Mesenchymal stem cell (in vitro differentiated cells and primary cell): ENCODE results near the gene SLC4A11.

Experiments
- DNase-seq: peaks from one replicate; pipeline ENCODE4 v3.0.0-alpha.2; 2013
- H2AFZ ChIP-seq: one replicate; pipeline ENCODE4 v1.6.1; 2013; ENCODE audit warnings: low read depth, mild to moderate bottlenecking, control low read depth, inconsistent platforms, low read length, moderate library complexity
- H2AK5ac ChIP-seq: 2 replicates; pipeline ENCODE4 v1.6.1; 2013; ENCODE audit warnings: low read length, moderate library complexity, mild to moderate bottlenecking, inconsistent platforms; ENCODE audit not compliant: severe bottlenecking
- H2BK120ac ChIP-seq: one replicate; pipeline ENCODE4 v1.6.1; 2013; ENCODE audit warnings: low read depth, mild to moderate bottlenecking, inconsistent platforms, low read length, moderate library complexity
- H2BK12ac ChIP-seq, 2 experiments: one replicate each; pipeline ENCODE4 v1.6.1; 2013; ENCODE audit warnings: inconsistent platforms in 2 of 2, low read length in 2 of 2, mild to moderate bottlenecking in 2 of 2, moderate library complexity in 2 of 2, control low read depth in 1 of 2
- H2BK15ac ChIP-seq: one replicate; pipeline ENCODE4 v1.6.1; 2013; ENCODE audit warnings: mild to moderate bottlenecking, low read depth, inconsistent platforms; ENCODE audit not compliant: poor library complexity, severe bottlenecking
- H2BK5ac ChIP-seq: 2 replicates; pipeline ENCODE4 v1.6.1; 2013; ENCODE audit warnings: low read depth, mild to moderate bottlenecking, low read length, control low read depth, inconsistent platforms; ENCODE audit not compliant: poor library complexity, severe bottlenecking
- H3K14ac ChIP-seq, 2 experiments: one replicate each; pipeline ENCODE4 v1.6.1; 2013; ENCODE audit warnings: inconsistent platforms in 2 of 2, low read length in 2 of 2, control low read depth in 1 of 2, mild to moderate bottlenecking in 1 of 2, moderate library complexity in 1 of 2
- H3K18ac ChIP-seq, 2 experiments: one replicate each; pipeline ENCODE4 v1.6.1; 2013; ENCODE audit warnings: inconsistent platforms in 2 of 2, low read length in 2 of 2, control low read depth in 1 of 2, low read depth in 1 of 2, mild to moderate bottlenecking in 1 of 2
- H3K23ac ChIP-seq, 2 experiments: one replicate each; pipeline ENCODE4 v1.6.1; 2013; ENCODE audit warnings: inconsistent platforms in 2 of 2, low read length in 2 of 2, mild to moderate bottlenecking in 2 of 2, moderate library complexity in 2 of 2, control low read depth in 1 of 2
- H3K27ac ChIP-seq: 2 replicates; pipeline ENCODE4 v1.5.1; 2013; ENCODE audit warnings: mild to moderate bottlenecking, moderate library complexity, low read length, control low read depth, inconsistent platforms; ENCODE audit not compliant: poor library complexity, severe bottlenecking
- H3K27me3 ChIP-seq, 2 experiments: 2 replicates each; pipeline versions ENCODE4 v1.6.1 to v1.7.0; 2013; ENCODE audit warnings: low read length in 2 of 2, mild to moderate bottlenecking in 2 of 2, moderate library complexity in 2 of 2, control low read depth in 1 of 2, inconsistent platforms in 1 of 2; ENCODE audit not compliant: control insufficient read depth in 1 of 2, insufficient read depth in 1 of 2
- H3K36me3 ChIP-seq, 2 experiments: 2 replicates each; pipeline versions ENCODE4 v1.6.1 to v1.7.0; 2013; ENCODE audit warnings: low read length in 2 of 2, control low read depth in 1 of 2, inconsistent platforms in 1 of 2, low read depth in 1 of 2, mild to moderate bottlenecking in 1 of 2; ENCODE audit not compliant: insufficient read depth in 2 of 2, control insufficient read depth in 1 of 2
- H3K4ac ChIP-seq, 2 experiments: one replicate each; pipeline ENCODE4 v1.6.1; 2013; ENCODE audit warnings: inconsistent platforms in 2 of 2, low read length in 2 of 2, mild to moderate bottlenecking in 2 of 2, moderate library complexity in 2 of 2, control low read depth in 1 of 2, low read depth in 1 of 2
- H3K4me1 ChIP-seq: 2 replicates; pipeline ENCODE4 v1.6.1; 2013; ENCODE audit warnings: low read depth, low read length, control low read depth; ENCODE audit not compliant: control insufficient read depth, insufficient read depth
- H3K4me2 ChIP-seq: 2 replicates; pipeline ENCODE4 v1.6.1; 2013; ENCODE audit warnings: low read length, mild to moderate bottlenecking, inconsistent platforms; ENCODE audit not compliant: poor library complexity, severe bottlenecking
- H3K4me3 ChIP-seq, 2 experiments: 2 replicates each; pipeline versions ENCODE4 v1.5.1 to v1.7.0; 2013; ENCODE audit warnings: low read length in 2 of 2, mild to moderate bottlenecking in 2 of 2, control low read depth in 1 of 2, low read depth in 1 of 2; ENCODE audit not compliant: insufficient read depth in 1 of 2
- H3K79me1 ChIP-seq: replicated peaks from 2 replicates; pipeline ENCODE4 v1.6.1; 2013; ENCODE audit warnings: mild to moderate bottlenecking, control low read depth, low read length, inconsistent platforms; ENCODE audit not compliant: poor library complexity, severe bottlenecking
- H3K9ac ChIP-seq: 2 replicates; pipeline ENCODE4 v1.7.0; 2013; ENCODE audit warnings: mild to moderate bottlenecking, low read length, moderate library complexity
- H3K9me3 ChIP-seq: 2 replicates; pipeline ENCODE4 v1.7.0; 2013; ENCODE audit warnings: mild to moderate bottlenecking, low read length; ENCODE audit not compliant: control insufficient read depth
- H4K8ac ChIP-seq: one replicate; pipeline ENCODE4 v1.6.1; 2013; ENCODE audit warnings: inconsistent platforms, mild to moderate bottlenecking, low read length, moderate library complexity
- H4K91ac ChIP-seq: one replicate; pipeline ENCODE4 v1.6.1; 2013; ENCODE audit warnings: mild to moderate bottlenecking, low read length, inconsistent platforms
- WGBS: methylation state at CpG from one replicate; pipeline ENCODE4 v1.1.7; 2013; ENCODE audit warnings: mixed read lengths; 5-methylcytosine and 5-hydroxymethylcytosine counted together

The SLC4A11 gene

DNA sequence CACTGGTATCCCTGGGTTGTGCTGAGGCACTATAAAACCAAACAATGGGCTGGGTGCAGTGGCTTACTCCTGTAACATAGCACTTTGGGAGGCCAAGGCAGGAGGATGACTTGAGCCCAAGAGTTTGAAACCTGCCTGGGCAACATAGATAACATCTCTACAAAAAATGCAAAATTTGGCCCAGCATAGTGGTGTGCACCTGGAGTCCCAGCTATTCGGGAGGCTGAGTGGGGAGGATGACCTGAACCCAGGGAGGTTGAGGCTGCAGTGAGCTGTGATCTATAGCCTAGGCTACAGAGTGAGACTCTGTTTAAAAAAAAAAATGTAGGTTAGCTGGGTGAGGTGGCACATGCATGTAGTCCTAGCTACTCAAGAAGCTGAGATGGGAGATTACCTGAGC lies 7.7 kb upstream of the SLC4A11 start:
- no peak overlapping the region for H3K23ac ChIP-seq
- H2AK5ac ChIP-seq: no peak overlapping the region
- no peak overlapping the region for H3K27ac ChIP-seq
- no peaks in the 10 kb centered on the region for H3K9me3 ChIP-seq
- H3K27me3 ChIP-seq: peaks cover 29 to 56% of the 10 kb centered on the region in 2 experiments
- H2BK5ac ChIP-seq: no peak overlapping the region
- H3K18ac ChIP-seq: no peak overlapping the region
- H3K4me2 ChIP-seq: no peak overlapping the region
- peaks cover 14 to 19% of the 10 kb centered on the region in 2 experiments for H3K36me3 ChIP-seq
- no peak overlapping the region for H2AFZ ChIP-seq
- H3K14ac ChIP-seq: no peak overlapping the region
- WGBS: 100% methylated on average over 1 of the region's 1 CpG
- no peak overlapping the region for H3K9ac ChIP-seq
- H4K91ac ChIP-seq: no peak overlapping the region
- H2BK15ac ChIP-seq: no peak overlapping the region
- H3K4ac ChIP-seq: no peak overlapping the region
- peaks cover 13% of the 10 kb centered on the region for H3K4me1 ChIP-seq
- H3K4me3 ChIP-seq: no peak overlapping the region
- no peak overlapping the region for H2BK120ac ChIP-seq
- H4K8ac ChIP-seq: no peak overlapping the region
- H2BK12ac ChIP-seq: no peak overlapping the region
- DNase-seq: no peak
- no peaks in the 10 kb centered on the region for H3K79me1 ChIP-seq

DNA sequence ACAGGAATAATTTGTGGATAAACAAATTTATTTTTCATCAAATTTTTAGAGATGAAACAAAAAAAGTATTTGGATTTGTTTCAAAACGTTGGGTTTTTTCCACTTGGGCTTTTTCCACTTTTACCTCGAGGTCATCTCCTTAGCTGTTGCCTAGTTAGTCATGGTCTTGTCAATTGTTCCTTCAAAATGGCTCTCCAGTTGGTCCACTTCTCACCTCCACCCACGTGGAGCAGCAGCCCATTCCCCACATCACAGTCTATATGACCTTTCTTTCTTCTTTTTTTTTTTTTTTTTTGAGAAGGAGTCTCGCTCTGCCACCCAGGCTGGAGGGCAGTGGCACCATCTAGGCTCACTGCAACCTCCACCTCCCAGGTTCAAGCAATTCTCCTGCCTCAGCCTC lies 6.7 kb upstream of the SLC4A11 start:
- WGBS: 65% methylated on average over 3 of the region's 4 CpGs
- H4K91ac ChIP-seq: no peak overlapping the region

DNA sequence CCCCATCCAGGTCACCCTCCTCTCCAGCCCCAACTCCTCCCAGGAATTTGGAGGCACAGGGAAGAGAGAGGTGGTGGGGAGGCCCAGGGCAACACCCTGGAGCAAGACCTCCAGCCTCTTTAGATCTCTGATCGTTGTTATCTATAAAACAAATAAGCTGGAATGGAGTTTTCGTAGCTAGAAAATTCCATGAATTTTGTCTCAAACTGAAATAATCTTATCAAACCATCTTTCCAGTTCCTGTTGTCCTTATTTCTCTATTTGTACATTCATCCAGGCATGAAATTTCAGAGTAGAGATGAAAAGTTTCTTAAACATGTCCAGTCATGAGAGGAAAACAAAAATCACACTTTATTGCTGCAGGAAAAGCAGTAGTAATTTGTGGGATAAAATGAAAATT lies 6.2 kb upstream of the SLC4A11 start:
- Histone ChIP-seq H2AFZ (no peak overlapping the region), H2BK5ac (no peak overlapping the region), H3K4ac (no peak overlapping the region), H2BK120ac (no peak overlapping the region), H2BK12ac (no peak overlapping the region), H2AK5ac (no peak overlapping the region), H2BK15ac (no peak overlapping the region), H3K14ac (no peak overlapping the region), H3K4me3 (no peak overlapping the region), H3K36me3 (peaks cover 3 to 5% of the 10 kb centered on the region in 2 experiments), H3K9ac (no peak overlapping the region), H3K18ac (no peak overlapping the region), H3K27ac (no peak overlapping the region), H3K27me3 (peaks cover 30 to 61% of the 10 kb centered on the region in 2 experiments), H3K4me1 (peaks cover 18% of the 10 kb centered on the region), H4K91ac (no peak overlapping the region), H3K79me1 (no peaks in the 10 kb centered on the region), H3K4me2 (no peak overlapping the region), H3K23ac (no peak overlapping the region), H3K9me3 (no peaks in the 10 kb centered on the region), H4K8ac (no peak overlapping the region)
- no peak for DNase-seq
- no CpG with 5 or more reads among the region's 2 CpGs for WGBS

More for the DNA sequence above, 6.7 kb upstream of the SLC4A11 start:
- no peak overlapping the region for H2BK120ac ChIP-seq
- H2BK5ac ChIP-seq: no peak overlapping the region
- H2BK15ac ChIP-seq: no peak overlapping the region
- H3K36me3 ChIP-seq: peaks cover 4 to 9% of the 10 kb centered on the region in 2 experiments
- no peaks in the 10 kb centered on the region for H3K9me3 ChIP-seq
- H3K14ac ChIP-seq: no peak overlapping the region
- H2AFZ ChIP-seq: no peak overlapping the region
- H3K79me1 ChIP-seq: no peaks in the 10 kb centered on the region
- peaks cover 29 to 60% of the 10 kb centered on the region in 2 experiments for H3K27me3 ChIP-seq
- peaks cover 13% of the 10 kb centered on the region for H3K4me1 ChIP-seq
- H3K4me2 ChIP-seq: no peak overlapping the region
- H3K18ac ChIP-seq: no peak overlapping the region
- no peak overlapping the region for H3K27ac ChIP-seq
- H3K9ac ChIP-seq: no peak overlapping the region
- no peak overlapping the region for H3K23ac ChIP-seq
- DNase-seq: no peak
- no peak overlapping the region for H2BK12ac ChIP-seq
- no peak overlapping the region for H2AK5ac ChIP-seq
- H3K4ac ChIP-seq: no peak overlapping the region
- H3K4me3 ChIP-seq: no peak overlapping the region
- H4K8ac ChIP-seq: no peak overlapping the region

DNA sequence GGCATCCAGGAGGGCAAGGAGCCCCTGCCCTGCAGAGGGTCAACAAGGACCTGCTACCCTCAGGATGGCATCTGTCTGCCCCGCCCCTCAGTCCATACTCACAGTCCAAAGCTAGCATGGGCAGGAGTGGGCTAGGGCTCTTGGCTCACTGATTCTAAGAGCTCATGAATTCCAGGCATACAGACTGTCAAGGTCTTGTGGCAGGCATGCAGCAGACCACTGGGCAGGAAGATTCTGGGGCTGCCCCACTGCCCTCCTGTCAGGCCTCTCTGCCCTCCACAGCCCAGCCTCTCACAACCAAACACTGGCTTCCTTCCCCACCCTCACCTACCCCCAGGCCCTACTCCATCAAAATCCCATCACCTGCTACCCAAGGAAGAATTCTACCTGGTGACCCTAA lies 5.6 kb upstream of the SLC4A11 start:
- Histone ChIP-seq H2BK12ac (no peak overlapping the region), H3K9ac (no peak overlapping the region), H3K27ac (no peak overlapping the region), H4K91ac (no peak overlapping the region), H3K79me1 (no peaks in the 10 kb centered on the region), H2AFZ (no peak overlapping the region), H3K14ac (no peak overlapping the region), H2AK5ac (no peak overlapping the region), H3K4ac (no peak overlapping the region), H2BK120ac (no peak overlapping the region), H4K8ac (no peak overlapping the region), H3K36me3 (no peaks in the 10 kb centered on the region), H3K23ac (no peak overlapping the region), H3K27me3 (peaks cover 30 to 61% of the 10 kb centered on the region in 2 experiments), H3K4me2 (no peak overlapping the region), H3K4me3 (no peak overlapping the region), H2BK15ac (no peak overlapping the region), H3K9me3 (no peaks in the 10 kb centered on the region), H3K4me1 (peaks cover 20% of the 10 kb centered on the region), H3K18ac (no peak overlapping the region), H2BK5ac (no peak overlapping the region)
- DNase-seq: no peak
- WGBS: 60% methylated on average over 1 of the region's 1 CpG
